HEK293 (cell line): ENCODE data around the gene PPY.

Experiments used
- CTCF ChIA-PET: fragments of 350-600 bp; formaldehyde crosslinking; extraction: SDS; loops from one replicate; lab custom pipeline; 2021; ENCODE audit warnings: antibody characterized with exemption; lab: Yijun Ruan, JAX
- POLR2A ChIA-PET: fragments of 300-600 bp; formaldehyde crosslinking; extraction: SDS; loops from one replicate; lab custom pipeline; 2020; ENCODE audit warnings: antibody characterized with exemption, inconsistent platforms; lab: Yijun Ruan, JAX
- H3K27ac ChIP-seq: fragments of 200-500 bp; sonication (Bioruptor generic); 2 replicates; pipeline ENCODE4 v1.5.1; 2014; ENCODE audit warnings: low read depth, low read length, control low read depth, inconsistent platforms; ENCODE audit errors: extremely low read depth
- H3K36me3 ChIP-seq, 2 experiments: fragments of 200-500 bp in 1 of 2; sonication (Bioruptor generic) in 1 of 2; 1 replicate in 1 of 2; 2 replicates in 1 of 2; pipeline ENCODE4 v1.5.1; 2014 to 2017; ENCODE audit warnings: inconsistent platforms in 2 of 2, low read length in 2 of 2; ENCODE audit not compliant: control insufficient read depth in 2 of 2, insufficient read depth in 1 of 2
- H3K4me1 ChIP-seq: fragments of 200-500 bp; sonication (Bioruptor generic); 2 replicates; pipeline ENCODE4 v1.5.1; 2014; ENCODE audit warnings: mild to moderate bottlenecking, low read length, inconsistent platforms; ENCODE audit not compliant: control insufficient read depth, insufficient read depth
- H3K4me3 ChIP-seq: 2 replicates; pipeline ENCODE4 v1.5.1; 2011; ENCODE audit warnings: low read depth, mild to moderate bottlenecking, control low read depth, low read length, moderate library complexity
- H3K9me3 ChIP-seq: fragments of 200-500 bp; sonication (Bioruptor generic); 2 replicates; pipeline ENCODE4 v1.5.1; 2014; ENCODE audit warnings: low read depth, low read length, inconsistent platforms; ENCODE audit not compliant: control insufficient read depth, insufficient read depth
- KLF7 ChIP-seq: fragments of 450-650 bp; formaldehyde crosslinking; IDR thresholded peaks from 2 replicates; pipeline ENCODE4 v1.5.1; 2016; ENCODE audit warnings: missing biosample characterization, missing genetic modification characterization, borderline replicate concordance
- PRDM1 ChIP-seq: fragments of 450-650 bp; formaldehyde crosslinking; IDR thresholded peaks from 2 replicates; pipeline ENCODE4; 2016; ENCODE audit warnings: missing biosample characterization, missing genetic modification characterization
- WT1 ChIP-seq: fragments of 450-650 bp; formaldehyde crosslinking; IDR thresholded peaks from 2 replicates; pipeline ENCODE4 v1.5.1; 2016; ENCODE audit warnings: missing biosample characterization, missing genetic modification characterization
- ZBTB20 ChIP-seq: fragments of 450-650 bp; formaldehyde crosslinking; IDR thresholded peaks from 2 replicates; pipeline ENCODE4 v1.5.1; 2016; ENCODE audit warnings: missing biosample characterization, missing genetic modification characterization
- ZNF140 ChIP-seq: fragments of 450-650 bp; formaldehyde crosslinking; IDR thresholded peaks from 2 replicates; pipeline ENCODE4 v1.5.1; 2016; ENCODE audit warnings: missing biosample characterization, missing genetic modification characterization
- ZNF146 ChIP-seq: fragments of 450-650 bp; formaldehyde crosslinking; IDR thresholded peaks from 2 replicates; pipeline ENCODE4 v1.5.1; 2016; ENCODE audit warnings: missing biosample characterization, missing genetic modification characterization
- ZNF223 ChIP-seq: fragments of 450-650 bp; formaldehyde crosslinking; IDR thresholded peaks from 2 replicates; pipeline ENCODE4 v1.5.1; 2016; ENCODE audit warnings: missing biosample characterization, missing genetic modification characterization
- ZNF302 ChIP-seq: fragments of 450-650 bp; formaldehyde crosslinking; IDR thresholded peaks from 2 replicates; pipeline ENCODE4 v1.5.1; 2016; ENCODE audit warnings: missing biosample characterization, missing genetic modification characterization, low read depth
- ZNF335 ChIP-seq: fragments of 450-650 bp; formaldehyde crosslinking; conservative IDR thresholded peaks from 2 replicates; pipeline ENCODE4 v1.5.1; 2016; ENCODE audit warnings: missing biosample characterization, missing genetic modification characterization
- ZNF341 ChIP-seq: fragments of 450-650 bp; formaldehyde crosslinking; IDR thresholded peaks from 2 replicates; pipeline ENCODE4; 2016; ENCODE audit warnings: low read depth, missing biosample characterization, missing genetic modification characterization
- ZNF433 ChIP-seq: fragments of 450-650 bp; formaldehyde crosslinking; IDR thresholded peaks from 2 replicates; pipeline ENCODE4 v1.5.1; 2016; ENCODE audit warnings: missing biosample characterization, missing genetic modification characterization, low read depth
- ZNF530 ChIP-seq: fragments of 450-650 bp; formaldehyde crosslinking; IDR thresholded peaks from 2 replicates; pipeline ENCODE4 v1.5.1; 2016; ENCODE audit warnings: low read depth, missing biosample characterization, missing genetic modification characterization
- ZNF548 ChIP-seq: fragments of 450-650 bp; formaldehyde crosslinking; IDR thresholded peaks from 2 replicates; pipeline ENCODE4 v1.5.1; 2016; ENCODE audit warnings: missing biosample characterization, missing genetic modification characterization
- ZNF600 ChIP-seq: fragments of 450-650 bp; formaldehyde crosslinking; IDR thresholded peaks from 2 replicates; pipeline ENCODE4 v1.5.1; 2016; ENCODE audit warnings: missing biosample characterization, missing genetic modification characterization
- ZNF621 ChIP-seq: fragments of 450-650 bp; formaldehyde crosslinking; IDR thresholded peaks from 2 replicates; pipeline ENCODE4 v1.5.1; 2017; ENCODE audit warnings: missing biosample characterization, missing genetic modification characterization
- ZNF76 ChIP-seq: fragments of 450-650 bp; formaldehyde crosslinking; IDR thresholded peaks from 2 replicates; pipeline ENCODE4; 2016; ENCODE audit warnings: low read depth, missing biosample characterization, missing genetic modification characterization, borderline replicate concordance
- ZNF843 ChIP-seq: fragments of 450-650 bp; formaldehyde crosslinking; IDR thresholded peaks from 2 replicates; pipeline ENCODE4 v1.5.1; 2016; ENCODE audit warnings: missing biosample characterization, missing genetic modification characterization
- TF ChIP-seq, protein P1 (sequence below): IDR thresholded peaks from 2 replicates; pipeline ENCODE4 v1.6.1; 2011; ENCODE audit warnings: mild to moderate bottlenecking, low read depth, low read length, borderline replicate concordance
- TF ChIP-seq, protein P2 (sequence below): fragments of 450-650 bp; formaldehyde crosslinking; IDR thresholded peaks from 2 replicates; pipeline ENCODE4 v1.5.1; 2016; ENCODE audit warnings: missing biosample characterization, missing genetic modification characterization
- TF ChIP-seq, protein P3 (sequence below): fragments of 450-650 bp; formaldehyde crosslinking; IDR thresholded peaks from 2 replicates; pipeline ENCODE4 v1.5.1; 2016; ENCODE audit warnings: missing biosample characterization, missing genetic modification characterization

Gene PPY, protein sequence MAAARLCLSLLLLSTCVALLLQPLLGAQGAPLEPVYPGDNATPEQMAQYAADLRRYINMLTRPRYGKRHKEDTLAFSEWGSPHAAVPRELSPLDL

DNA sequence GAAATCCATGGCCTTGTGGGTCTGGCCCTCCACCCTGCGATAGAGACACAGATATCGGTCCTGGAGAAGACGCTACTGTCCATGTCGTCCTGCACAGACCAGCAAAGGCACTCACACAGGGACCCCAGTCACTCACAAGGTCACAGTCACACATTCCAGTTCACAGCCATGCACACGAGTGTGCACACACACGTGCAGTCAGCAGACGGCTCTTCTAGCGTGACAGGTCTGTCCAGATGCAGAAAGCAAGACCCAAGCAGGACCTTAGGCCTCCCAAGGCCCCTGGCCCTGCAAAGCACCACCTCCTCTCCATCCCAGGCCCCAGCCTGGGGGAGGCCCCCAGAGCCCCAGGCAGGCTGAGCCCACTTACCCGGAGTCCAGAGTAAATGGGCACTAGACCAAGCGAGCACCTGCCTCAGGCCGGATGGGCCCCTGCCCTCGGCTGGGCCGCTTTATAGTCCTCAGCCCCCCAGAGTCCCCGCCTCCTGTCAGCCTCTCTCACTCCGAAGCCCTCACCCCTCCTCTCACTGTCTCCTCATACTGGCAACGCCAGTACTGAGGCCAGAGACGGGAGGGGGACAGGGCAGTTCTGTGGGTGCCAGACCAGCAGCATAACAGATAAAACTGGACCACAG, at the start of gene PPY:
TSS of gene PPY (minus strand) at position 426 of the 635 bp plus-strand sequence. CDS start 822 bp downstream, outside the sequence.
- H3K4me1 ChIP-seq = no peaks in the 10 kb centered on the region; the same call in 1 of the 2 replicates
- POLR2A ChIA-PET = no interaction called here

DNA sequence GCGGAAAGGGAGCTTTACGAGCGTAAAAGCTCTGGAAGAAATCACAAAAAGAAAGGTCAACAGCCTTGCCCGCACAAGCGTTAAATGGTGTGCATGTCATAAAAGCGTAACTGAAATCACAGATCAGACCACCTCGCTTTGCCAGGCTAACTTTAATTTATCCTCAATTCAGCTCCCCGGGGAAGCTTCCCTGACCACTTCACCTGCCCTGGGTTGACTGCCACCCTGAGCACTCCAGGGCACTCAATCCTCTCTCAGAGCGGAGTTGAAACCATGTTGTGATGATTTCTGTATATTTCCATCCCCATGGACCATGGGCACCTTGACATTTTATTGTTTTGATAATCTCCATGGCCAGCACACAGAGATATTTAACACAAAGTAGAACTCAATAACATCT, 46.0 kb upstream of the PPY start:
- Histone ChIP-seq H3K27ac (no peak overlapping the region), H3K9me3 (no peaks in the 10 kb centered on the region), H3K4me3 (no peak overlapping the region), H3K36me3 (no peaks in the 10 kb centered on the region), H3K4me1 (no peaks in the 10 kb centered on the region; the same call in 1 of the 2 replicates)
- ChIA-PET POLR2A (no interaction called here), CTCF (interaction anchor here (0.6 to 2.5 kb wide), 5 partner anchors 37 to 320 kb away, joined by 3 to 15 read pairs (median 3); partner anchors contain the start of gene PPY)
- TF ChIP-seq ZNF530 (tag by site-specific recombination) (no peak), ZBTB20 (tag by site-specific recombination) (peak; percentile 40; the same call in 1 of the 2 replicates)

More for the DNA sequence above, at the start of gene PPY:
- CTCF ChIA-PET = interaction anchor here (0.5 to 11.2 kb wide), 18 partner anchors 9 to 1720 kb away, joined by 3 to 267 read pairs (median 10); partner anchors contain the start of genes MPP2 and PYY
- H3K27ac ChIP-seq = no peak within 1 kb of the TSS
- no peak within 1 kb of the TSS for H3K4me3 ChIP-seq
- TF ChIP-seq WT1 (tag by site-specific recombination) (no peak), ZNF600 (tag by site-specific recombination) (no peak), ZNF335 (peak; percentile 50), KLF7 (tag by site-specific recombination) (no peak)
- H3K36me3 ChIP-seq = no peaks in the 10 kb centered on the region
- no peaks in the 10 kb centered on the region for H3K9me3 ChIP-seq

DNA sequence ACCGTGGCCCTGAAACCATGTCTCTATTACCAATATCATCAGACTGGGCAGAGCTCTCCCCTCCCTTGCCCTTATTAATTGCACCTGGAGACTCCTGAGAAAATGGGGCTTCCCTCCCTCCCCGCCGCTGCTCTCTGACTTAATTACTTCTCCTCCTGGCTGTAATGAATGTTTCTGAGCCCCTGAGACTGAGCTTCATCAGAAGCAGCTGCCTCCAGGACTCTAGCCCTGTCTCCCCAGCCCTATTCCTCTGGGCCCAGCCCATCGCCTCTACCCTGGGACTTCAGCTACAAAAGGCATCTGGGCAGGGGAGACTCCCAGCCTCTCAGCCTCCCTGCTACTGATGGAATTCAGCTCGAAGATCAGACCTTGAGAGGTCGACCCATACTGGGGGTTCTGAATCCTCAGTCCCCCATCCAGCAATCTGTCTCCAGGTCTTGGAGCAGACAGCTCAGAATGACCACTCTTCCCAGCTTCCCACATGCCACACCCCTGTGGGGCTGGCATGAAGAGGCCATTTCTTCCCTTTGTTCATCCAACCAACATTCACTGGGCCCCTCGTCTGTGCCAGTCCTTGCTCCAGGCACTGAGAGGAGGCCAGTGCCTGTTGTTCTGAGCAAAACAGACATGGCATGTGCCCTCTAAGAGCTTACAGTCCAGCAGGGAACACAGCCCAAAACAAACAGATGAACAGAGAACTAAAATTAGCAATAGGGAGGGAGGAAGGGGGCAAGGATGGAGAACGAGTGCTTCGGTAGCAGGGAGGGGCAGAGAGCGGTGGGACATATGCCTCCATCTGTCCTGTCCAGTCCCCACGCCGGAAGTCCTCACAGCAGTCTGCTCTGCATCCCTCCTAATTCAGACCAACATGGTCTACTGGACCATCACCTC, 45.1 kb upstream of the PPY start:
- POLR2A ChIA-PET = no interaction called here
- TF ChIP-seq ZNF146 (no peak), ZNF76 (no peak), WT1 (tag by site-specific recombination) (no peak), ZNF843 (tag by site-specific recombination) (no peak), ZNF548 (tag by site-specific recombination) (peak; percentile 68), ZNF341 (tag by site-specific recombination) (no peak)
- TF ChIP-seq, protein P1, sequence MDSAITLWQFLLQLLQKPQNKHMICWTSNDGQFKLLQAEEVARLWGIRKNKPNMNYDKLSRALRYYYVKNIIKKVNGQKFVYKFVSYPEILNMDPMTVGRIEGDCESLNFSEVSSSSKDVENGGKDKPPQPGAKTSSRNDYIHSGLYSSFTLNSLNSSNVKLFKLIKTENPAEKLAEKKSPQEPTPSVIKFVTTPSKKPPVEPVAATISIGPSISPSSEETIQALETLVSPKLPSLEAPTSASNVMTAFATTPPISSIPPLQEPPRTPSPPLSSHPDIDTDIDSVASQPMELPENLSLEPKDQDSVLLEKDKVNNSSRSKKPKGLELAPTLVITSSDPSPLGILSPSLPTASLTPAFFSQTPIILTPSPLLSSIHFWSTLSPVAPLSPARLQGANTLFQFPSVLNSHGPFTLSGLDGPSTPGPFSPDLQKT = no peak
- Histone ChIP-seq H3K27ac (no peak overlapping the region), H3K4me1 (no peaks in the 10 kb centered on the region; the same call in 1 of the 2 replicates), H3K9me3 (no peaks in the 10 kb centered on the region), H3K4me3 (no peak overlapping the region), H3K36me3 (no peaks in the 10 kb centered on the region)
- CTCF ChIA-PET = interaction anchor here (0.6 to 2.5 kb wide), 7 partner anchors 8 to 143 kb away, joined by 3 to 15 read pairs (median 4); partner anchors contain the start of gene PPY

DNA sequence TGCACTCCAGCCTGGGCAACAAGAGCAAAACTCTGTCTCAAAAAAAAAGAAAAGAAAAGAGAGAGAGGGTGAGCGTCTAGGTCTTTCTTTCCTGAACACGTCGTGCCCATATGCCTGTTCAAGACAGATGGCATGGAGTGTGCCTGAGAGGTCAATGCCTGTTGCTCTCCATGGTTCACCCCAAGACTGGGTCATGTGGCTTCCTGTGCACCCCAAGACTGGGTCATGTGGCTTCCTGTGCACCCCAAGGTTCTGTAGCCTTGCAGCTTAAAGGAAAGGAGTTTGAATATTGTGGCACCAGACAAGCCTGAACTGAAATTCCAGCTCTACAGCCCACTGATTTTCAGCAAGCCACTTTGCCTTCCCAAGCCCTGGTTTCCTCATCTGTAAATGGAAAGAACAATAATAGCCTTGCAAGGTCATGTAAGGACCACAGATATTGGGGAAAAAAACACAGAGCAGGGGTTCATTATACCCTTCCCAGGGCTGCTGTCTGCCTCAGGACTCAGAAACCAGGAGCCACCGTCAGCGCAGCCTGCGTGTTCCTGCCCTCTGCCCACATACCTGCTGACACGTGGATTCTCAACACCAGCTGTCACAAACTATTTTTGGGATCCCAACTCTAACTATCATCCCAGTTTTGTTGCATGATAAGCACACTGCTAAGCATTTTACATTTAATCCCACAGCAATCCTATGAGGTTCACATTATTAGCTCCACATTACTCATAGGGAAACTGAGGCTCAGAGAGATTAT, 44.1 kb upstream of the PPY start:
- H3K4me1 ChIP-seq = no peaks in the 10 kb centered on the region; the same call in 1 of the 2 replicates
- no peaks in the 10 kb centered on the region for H3K36me3 ChIP-seq
- H3K9me3 ChIP-seq = no peaks in the 10 kb centered on the region
- ChIA-PET POLR2A (interaction anchor here (0.6 kb wide), 1 partner anchor 17 kb away, joined by 6 read pairs; no protein-coding TSS in a partner anchor), CTCF (interaction anchor here (0.6 to 2.5 kb wide), 5 partner anchors 9 to 142 kb away, joined by 3 to 15 read pairs (median 4); partner anchors contain the start of gene PPY)
- no peak overlapping the region for H3K27ac ChIP-seq
- H3K4me3 ChIP-seq = no peak overlapping the region
- no peak for TF ChIP-seq ZNF621
- TF ChIP-seq, protein P2, sequence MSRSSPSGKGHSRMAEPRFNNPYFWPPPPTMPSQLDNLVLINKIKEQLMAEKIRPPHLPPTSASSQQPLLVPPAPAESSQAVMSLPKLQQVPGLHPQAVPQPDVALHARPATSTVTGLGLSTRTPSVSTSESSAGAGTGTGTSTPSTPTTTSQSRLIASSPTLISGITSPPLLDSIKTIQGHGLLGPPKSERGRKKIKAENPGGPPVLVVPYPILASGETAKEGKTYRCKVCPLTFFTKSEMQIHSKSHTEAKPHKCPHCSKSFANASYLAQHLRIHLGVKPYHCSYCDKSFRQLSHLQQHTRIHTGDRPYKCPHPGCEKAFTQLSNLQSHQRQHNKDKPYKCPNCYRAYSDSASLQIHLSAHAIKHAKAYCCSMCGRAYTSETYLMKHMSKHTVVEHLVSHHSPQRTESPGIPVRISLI = no peak
- TF ChIP-seq ZNF433 (tag by site-specific recombination) = no peak
- TF ChIP-seq PRDM1 (tag by site-specific recombination) = no peak
- TF ChIP-seq ZNF302 (tag by site-specific recombination) = no peak
- no peak for TF ChIP-seq ZNF140 (tag by site-specific recombination)
- TF ChIP-seq, protein P3, sequence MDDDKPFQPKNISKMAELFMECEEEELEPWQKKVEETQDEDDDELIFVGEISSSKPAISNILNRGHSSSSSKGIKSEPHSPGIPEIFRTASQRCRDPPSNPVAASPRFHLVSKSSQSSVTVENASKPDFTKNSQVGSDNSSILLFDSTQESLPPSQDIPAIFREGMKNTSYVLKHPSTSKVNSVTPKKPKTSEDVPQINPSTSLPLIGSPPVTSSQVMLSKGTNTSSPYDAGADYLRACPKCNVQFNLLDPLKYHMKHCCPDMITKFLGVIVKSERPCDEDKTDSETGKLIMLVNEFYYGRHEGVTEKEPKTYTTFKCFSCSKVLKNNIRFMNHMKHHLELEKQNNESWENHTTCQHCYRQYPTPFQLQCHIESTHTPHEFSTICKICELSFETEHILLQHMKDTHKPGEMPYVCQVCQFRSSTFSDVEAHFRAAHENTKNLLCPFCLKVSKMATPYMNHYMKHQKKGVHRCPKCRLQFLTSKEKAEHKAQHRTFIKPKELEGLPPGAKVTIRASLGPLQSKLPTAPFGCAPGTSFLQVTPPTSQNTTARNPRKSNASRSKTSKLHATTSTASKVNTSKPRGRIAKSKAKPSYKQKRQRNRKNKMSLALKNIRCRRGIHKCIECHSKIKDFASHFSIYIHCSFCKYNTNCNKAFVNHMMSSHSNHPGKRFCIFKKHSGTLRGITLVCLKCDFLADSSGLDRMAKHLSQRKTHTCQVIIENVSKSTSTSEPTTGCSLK (tag by site-specific recombination) = no peak
- no peak for TF ChIP-seq ZNF223 (tag by site-specific recombination)
